ENCODE results near the gene SPRR4.

DNA sequence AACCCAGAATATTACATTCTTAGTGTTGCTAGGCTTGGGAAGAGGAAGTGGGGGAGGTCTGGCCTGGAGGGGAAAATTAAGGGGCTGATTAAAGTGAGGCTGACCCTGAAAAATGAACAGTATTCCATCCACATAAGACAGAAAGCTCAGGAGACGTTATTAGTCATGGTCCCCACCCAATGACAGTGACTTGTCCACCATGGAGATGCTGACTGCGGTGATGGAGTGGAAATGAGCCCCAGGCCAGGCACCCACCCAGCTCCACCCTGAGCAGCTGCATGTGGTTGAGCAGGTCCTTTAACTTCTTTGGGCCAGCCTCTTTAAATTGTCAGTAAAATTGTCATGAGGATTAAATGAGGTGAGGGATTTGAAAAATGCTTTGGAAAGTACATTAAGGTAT lies 1.4 kb upstream of the SPRR4 start:
- TF ChIP-seq POLR2A (IDR thresholded peaks at IDR 0.05; ENCODE audit: low read length) = no peak
- TF ChIP-seq GATA1 (IDR thresholded peaks at IDR 0.05; ENCODE audit: low read depth, low read length) = no peak
